ENCODE results near the gene MEIKIN. TPM values are rescaled to one million over a fixed set of nuclear protein-coding genes. Genes with fewer than 3 reads are reported as not detected.

MEIKIN gene
- polyA plus RNA-seq, 3 donors = 0.16 to 1.6 (median 1.6) TPM

DNA sequence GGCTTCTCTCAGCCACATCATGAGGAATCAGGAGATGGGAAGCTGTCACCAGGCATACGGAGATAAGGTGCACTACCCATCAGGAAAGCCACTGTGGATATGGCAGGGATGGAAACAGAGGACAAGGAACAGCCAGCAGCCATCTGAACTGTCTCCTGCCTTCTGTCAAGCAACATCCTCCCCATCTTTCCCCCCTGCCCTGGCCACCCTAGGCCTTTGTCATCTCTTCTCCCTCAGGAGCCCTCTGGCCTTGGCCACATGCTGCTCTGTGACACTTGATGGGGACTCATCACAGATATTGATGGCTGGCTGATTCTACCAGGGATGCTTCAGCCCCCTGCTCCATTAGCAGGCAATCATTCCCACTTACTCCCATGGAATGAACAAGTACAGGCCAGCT, 21.1 kb upstream of the MEIKIN start:
- intact Hi-C loops (cut with micrococcal nuclease) = no loop called here
- no peaks in the 10 kb centered on the region for H3K9me3 ChIP-seq (replicated peaks in 1 of 2; ENCODE audit: control insufficient read depth in 1 of 2, insufficient read depth in 1 of 2, low read length in 2 of 2)
- no peak for DNase-seq
- no peak overlapping the region for H3K4me3 ChIP-seq (replicated peaks in 1 of 3; ENCODE audit: low read depth in 2 of 3, low read length in 3 of 3)
- H3K27ac ChIP-seq (ENCODE audit: low read depth in 1 of 2, low read length in 2 of 2) = no peak overlapping the region
- Mint-ChIP-seq H3K27me3 (ENCODE audit: low read depth in 3 of 3) (peaks cover 1 to 10% (median 4%) of the 10 kb centered on the region in 3 donors), H3K4me3 (no peak overlapping the region), H3K27ac (no peak overlapping the region), H3K9me3 (peaks cover 0 to 2% (median 0%) of the 10 kb centered on the region in 7 donors), H3K4me1 (no peaks in the 10 kb centered on the region), H3K36me3 (no peaks in the 10 kb centered on the region)
- no peak for TF ChIP-seq CTCF (IDR thresholded peaks at IDR 0.05)
- no peaks in the 10 kb centered on the region for H3K4me1 ChIP-seq (ENCODE audit: control insufficient read depth in 1 of 2, insufficient read depth in 2 of 2, low read length in 2 of 2)
- H3K36me3 ChIP-seq (replicated peaks in 1 of 2; ENCODE audit: control insufficient read depth in 1 of 2, insufficient read depth in 2 of 2, low read length in 2 of 2) = no peaks in the 10 kb centered on the region
- H3K27me3 ChIP-seq (ENCODE audit: control insufficient read depth in 2 of 2, insufficient read depth in 2 of 2, low read length in 2 of 2) = no peaks in the 10 kb centered on the region
- H2AFZ ChIP-seq (ENCODE audit: insufficient read depth, low read depth, low read length, poor library complexity, severe bottlenecking) = no peak overlapping the region
- H3K4me2 ChIP-seq (replicated peaks; ENCODE audit: extremely low read depth, low read length, poor library complexity, severe bottlenecking) = no peak overlapping the region
- no CpG with 5 or more reads among the region's 1 CpG for WGBS (ENCODE audit: insufficient coverage)
- no peak overlapping the region for H3K9ac ChIP-seq (ENCODE audit: insufficient read depth, low read length, poor library complexity, severe bottlenecking)
- H3K79me2 ChIP-seq (ENCODE audit: insufficient read depth, low read length) = no peaks in the 10 kb centered on the region
- H4K20me1 ChIP-seq (ENCODE audit: insufficient read depth, low read length) = no peaks in the 10 kb centered on the region

DNA sequence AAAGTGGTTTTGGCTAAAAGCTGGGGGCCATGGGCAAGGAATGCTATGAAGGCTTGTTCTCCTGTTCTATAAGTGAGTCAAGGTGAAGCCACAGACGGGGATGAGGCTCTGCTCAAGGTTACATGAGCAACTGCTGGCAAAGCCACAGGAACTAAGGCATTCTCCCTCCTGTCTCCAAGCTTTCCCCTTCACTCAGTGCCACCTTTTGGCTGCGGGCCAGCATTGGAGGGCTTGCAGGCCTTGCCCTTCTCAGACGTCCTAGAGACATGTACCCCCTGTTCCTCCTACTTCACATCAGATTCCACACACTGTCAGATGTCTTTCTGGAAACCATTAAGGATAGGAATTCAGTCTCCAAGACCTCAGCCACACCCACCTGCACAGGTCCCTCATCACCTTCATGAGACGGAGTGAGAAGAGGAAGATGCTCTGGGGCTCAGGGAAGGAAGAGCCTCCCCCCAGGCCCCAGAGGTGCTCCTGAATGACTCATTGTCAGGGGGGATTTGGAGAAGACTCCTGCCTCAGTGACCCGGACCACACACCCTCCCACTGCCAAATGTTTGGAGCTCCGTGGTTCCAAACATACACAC, 20.5 kb upstream of the MEIKIN start:
- WGBS (ENCODE audit: insufficient coverage) = 82% methylated on average over 5 of the region's 6 CpGs
- H3K79me2 ChIP-seq (ENCODE audit: insufficient read depth, low read length) = no peaks in the 10 kb centered on the region
- no peak for DNase-seq

More for the DNA sequence above, 20.5 kb upstream of the MEIKIN start:
- TF ChIP-seq CTCF (IDR thresholded peaks at IDR 0.05) = no peak
- Mint-ChIP-seq H3K36me3 (no peaks in the 10 kb centered on the region), H3K27ac (peak overlapping the region in 1 of 7 donors; percentile 45), H3K4me3 (no peak overlapping the region), H3K4me1 (no peaks in the 10 kb centered on the region), H3K9me3 (no peaks in the 10 kb centered on the region), H3K27me3 (ENCODE audit: low read depth in 3 of 3) (peaks cover 1 to 7% (median 6%) of the 10 kb centered on the region in 3 donors)
- Histone ChIP-seq H3K27me3 (ENCODE audit: control insufficient read depth in 2 of 2, insufficient read depth in 2 of 2, low read length in 2 of 2) (no peaks in the 10 kb centered on the region), H3K9ac (ENCODE audit: insufficient read depth, low read length, poor library complexity, severe bottlenecking) (no peak overlapping the region), H3K4me2 (replicated peaks; ENCODE audit: extremely low read depth, low read length, poor library complexity, severe bottlenecking) (no peak overlapping the region), H2AFZ (ENCODE audit: insufficient read depth, low read depth, low read length, poor library complexity, severe bottlenecking) (no peak overlapping the region), H3K36me3 (replicated peaks in 1 of 2; ENCODE audit: control insufficient read depth in 1 of 2, insufficient read depth in 2 of 2, low read length in 2 of 2) (no peaks in the 10 kb centered on the region), H4K20me1 (ENCODE audit: insufficient read depth, low read length) (no peaks in the 10 kb centered on the region), H3K9me3 (replicated peaks in 1 of 2; ENCODE audit: control insufficient read depth in 1 of 2, insufficient read depth in 1 of 2, low read length in 2 of 2) (no peaks in the 10 kb centered on the region), H3K4me1 (ENCODE audit: control insufficient read depth in 1 of 2, insufficient read depth in 2 of 2, low read length in 2 of 2) (no peaks in the 10 kb centered on the region), H3K4me3 (replicated peaks in 1 of 3; ENCODE audit: low read depth in 2 of 3, low read length in 3 of 3) (no peak overlapping the region), H3K27ac (ENCODE audit: low read depth in 1 of 2, low read length in 2 of 2) (no peak overlapping the region)
- intact Hi-C loops (cut with micrococcal nuclease) = no loop called here
